Panc1 (cell line): ENCODE data around the gene HSPB7.

Experiments used
- CTCF ChIP-seq: fragments of 450-650 bp; IDR thresholded peaks from 2 replicates; pipeline ENCODE4 v1.5.1; 2017; ENCODE audit warnings: mild to moderate bottlenecking
- POLR2AphosphoS5 ChIP-seq: IDR thresholded peaks from 2 replicates; pipeline ENCODE4 v1.6.1; 2012; ENCODE audit warnings: mild to moderate bottlenecking, low read depth, low read length, moderate library complexity
- SIN3A ChIP-seq: IDR thresholded peaks from 2 replicates; pipeline ENCODE4 v1.6.1; 2012; ENCODE audit warnings: low read depth, mild to moderate bottlenecking, low read length, moderate library complexity, borderline replicate concordance; ENCODE audit not compliant: insufficient read depth

GRCh38 chr1:15993666-15994065 is 24.2 kb downstream of the HSPB7 start:
- TF ChIP-seq CTCF = no peak
- no peak for TF ChIP-seq SIN3A
- no peak for TF ChIP-seq POLR2AphosphoS5
